Stimulated activated naive CD4-positive, alpha-beta T cell treated with Interleukin-2 at 50 U/mL for 16 hours (primary cell): ENCODE data around the gene CCDC85A.
"Not testable (repeated sequence)": the region's sequence is repeated elsewhere in the genome, so short reads cannot be mapped to it uniquely, and the experiment has no call there.

Source experiments
- DNase-seq: peaks from one replicate; lab custom pipeline; 2025; lab: John Stamatoyannopoulos, UW

Gene CCDC85A

GRCh38 chr2:56183643-56184499 lies at the start of gene CCDC85A:
TSS of gene CCDC85A (plus strand) at chr2:56183990. CDS start at chr2:56184625, 635 bp downstream.
- DNase-seq: peak; percentile 22

- DNase-seq: no peak
These were observed 48.9 kb upstream of the CCDC85A start for GRCh38 chr2:56134861-56135260.

GRCh38 chr2:56142497-56143061 lies 41.2 kb upstream of the CCDC85A start:
- DNase-seq: not testable (repeated sequence)

- no peak for DNase-seq
These were observed 35.9 kb upstream of the CCDC85A start for GRCh38 chr2:56147907-56148306.

- no peak for DNase-seq
These were observed 35.0 kb upstream of the CCDC85A start for GRCh38 chr2:56148825-56149224.

GRCh38 chr2:56151841-56152240 lies 31.9 kb upstream of the CCDC85A start:
- no peak for DNase-seq

- DNase-seq: no peak
These were observed 28.6 kb upstream of the CCDC85A start for GRCh38 chr2:56155188-56155587.

GRCh38 chr2:56159875-56160274 lies 23.9 kb upstream of the CCDC85A start:
- DNase-seq: not testable (repeated sequence)

GRCh38 chr2:56167616-56168562 lies 15.9 kb upstream of the CCDC85A start:
- no peak for DNase-seq

GRCh38 chr2:56169521-56169920 lies 14.3 kb upstream of the CCDC85A start:
- DNase-seq: no peak

- no peak for DNase-seq
These were observed 13.3 kb upstream of the CCDC85A start for GRCh38 chr2:56170504-56170903.

GRCh38 chr2:56170988-56171387 lies 12.8 kb upstream of the CCDC85A start:
- no peak for DNase-seq

GRCh38 chr2:56175779-56176178 lies 8.0 kb upstream of the CCDC85A start:
- DNase-seq: no peak

- no peak for DNase-seq
These were observed 6.2 kb upstream of the CCDC85A start for GRCh38 chr2:56177420-56178220.

GRCh38 chr2:56179931-56180330 lies 3.9 kb upstream of the CCDC85A start:
- no peak for DNase-seq

- no peak for DNase-seq
These were observed 1.4 kb upstream of the CCDC85A start for GRCh38 chr2:56182420-56182819.

- no peak for DNase-seq
These were observed 766 bp downstream of the CCDC85A start for GRCh38 chr2:56184500-56185011.

- no peak for DNase-seq
These were observed 1.4 kb downstream of the CCDC85A start for GRCh38 chr2:56185101-56185581.

GRCh38 chr2:56185582-56186046 lies 1.8 kb downstream of the CCDC85A start:
- no peak for DNase-seq

- DNase-seq: no peak
These were observed 7.8 kb downstream of the CCDC85A start for GRCh38 chr2:56191617-56192016.
